Measurements from ENCODE around the gene AGBL1. TPM values are rescaled to one million over a fixed set of nuclear protein-coding genes. Genes with fewer than 3 reads are reported as not detected.

Gene AGBL1
- total and polyA plus RNA-seq, 4 donors = not detected

- H3K36me3 ChIP-seq (ENCODE audit: control insufficient read depth in 4 of 4, insufficient read depth in 3 of 4, low read depth in 1 of 4, low read length in 3 of 4) = no peaks in the 10 kb centered on the region
- WGBS = 73% methylated on average over 11 of the region's 11 CpGs
- H3K27me3 ChIP-seq (ENCODE audit: control insufficient read depth in 4 of 4, insufficient read depth in 4 of 4, low read length in 3 of 4) = peaks cover 0 to 5% (median 0%) of the 10 kb centered on the region in 4 donors
- no peaks in the 10 kb centered on the region for H3K4me1 ChIP-seq (ENCODE audit: control insufficient read depth in 4 of 4, insufficient read depth in 4 of 4, low read length in 3 of 4)
- no peak overlapping the region for H3K4me3 ChIP-seq (ENCODE audit: low read depth in 1 of 3, low read length in 3 of 3)
- H3K9ac ChIP-seq (ENCODE audit: low read depth in 1 of 2, low read length in 2 of 2) = no peak overlapping the region
- H3K27ac ChIP-seq (ENCODE audit: low read depth in 1 of 2, low read length in 2 of 2) = no peak overlapping the region
- TF ChIP-seq REST (IDR thresholded peaks at IDR 0.05) = no peak
- TF ChIP-seq RAD21 (IDR thresholded peaks at IDR 0.05) = no peak
- TF ChIP-seq HNF4G (IDR thresholded peaks at IDR 0.05) = no peak
- no peak for TF ChIP-seq SP1 (IDR thresholded peaks at IDR 0.05)
- TF ChIP-seq TAF1 (conservative IDR thresholded peaks at IDR 0.05) = no peak
- no peak for TF ChIP-seq CTCF (IDR thresholded peaks at IDR 0.05; ENCODE audit: low read depth, low read length, missing input control)
- TF ChIP-seq YY1 (IDR thresholded peaks at IDR 0.05) = no peak
- no peak for TF ChIP-seq GABPA (IDR thresholded peaks at IDR 0.05 in 1 of 2, conservative IDR thresholded peaks at IDR 0.05 in 1 of 2)
- DNase-seq (ENCODE audit: low spot score) = no peak
- no peaks in the 10 kb centered on the region for H3K9me3 ChIP-seq (ENCODE audit: control insufficient read depth in 4 of 4, low read length in 3 of 4)
Measured at GRCh38 chr15:86571873-86572272, 492.2 kb downstream of the AGBL1 start.

GRCh38 chr15:86572368-86572841 lies 492.7 kb downstream of the AGBL1 start:
- no peak for TF ChIP-seq REST (IDR thresholded peaks at IDR 0.05)
- TF ChIP-seq EGR1 (IDR thresholded peaks at IDR 0.05; ENCODE audit: low read depth in 2 of 2) = no peak
- TF ChIP-seq, protein P1, sequence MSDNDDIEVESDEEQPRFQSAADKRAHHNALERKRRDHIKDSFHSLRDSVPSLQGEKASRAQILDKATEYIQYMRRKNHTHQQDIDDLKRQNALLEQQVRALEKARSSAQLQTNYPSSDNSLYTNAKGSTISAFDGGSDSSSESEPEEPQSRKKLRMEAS (IDR thresholded peaks at IDR 0.05) = no peak
- no peak for TF ChIP-seq ATF3 (IDR thresholded peaks at IDR 0.05)
- no peak for TF ChIP-seq FOXA1 (IDR thresholded peaks at IDR 0.05)
- TF ChIP-seq RXRA (IDR thresholded peaks at IDR 0.05) = no peak
- TF ChIP-seq HNF4A (conservative IDR thresholded peaks at IDR 0.05) = no peak
- no peak for TF ChIP-seq HNF4G (IDR thresholded peaks at IDR 0.05)
- TF ChIP-seq RAD21 (IDR thresholded peaks at IDR 0.05) = no peak
- no peak for TF ChIP-seq JUND (IDR thresholded peaks at IDR 0.05)
- TF ChIP-seq GABPA (IDR thresholded peaks at IDR 0.05 in 1 of 2, conservative IDR thresholded peaks at IDR 0.05 in 1 of 2) = no peak
- TF ChIP-seq TAF1 (conservative IDR thresholded peaks at IDR 0.05) = no peak
- no peak for TF ChIP-seq FOXA2 (IDR thresholded peaks at IDR 0.05)
- TF ChIP-seq NR2F2 (IDR thresholded peaks at IDR 0.05) = no peak
- no peak for TF ChIP-seq CTCF (IDR thresholded peaks at IDR 0.05; ENCODE audit: low read depth, low read length, missing input control)
- TF ChIP-seq YY1 (IDR thresholded peaks at IDR 0.05) = no peak
- DNase-seq (ENCODE audit: low spot score) = no peak
- no peak overlapping the region for H3K4me3 ChIP-seq (ENCODE audit: low read depth in 1 of 3, low read length in 3 of 3)
- H3K9ac ChIP-seq (ENCODE audit: low read depth in 1 of 2, low read length in 2 of 2) = no peak overlapping the region
- no peak overlapping the region for H3K27ac ChIP-seq (ENCODE audit: low read depth in 1 of 2, low read length in 2 of 2)
- peaks cover 0 to 5% (median 0%) of the 10 kb centered on the region in 4 donors for H3K27me3 ChIP-seq (ENCODE audit: control insufficient read depth in 4 of 4, insufficient read depth in 4 of 4, low read length in 3 of 4)
- no peaks in the 10 kb centered on the region for H3K4me1 ChIP-seq (ENCODE audit: control insufficient read depth in 4 of 4, insufficient read depth in 4 of 4, low read length in 3 of 4)
- no peaks in the 10 kb centered on the region for H3K36me3 ChIP-seq (ENCODE audit: control insufficient read depth in 4 of 4, insufficient read depth in 3 of 4, low read depth in 1 of 4, low read length in 3 of 4)
- H3K9me3 ChIP-seq (ENCODE audit: control insufficient read depth in 4 of 4, low read length in 3 of 4) = no peaks in the 10 kb centered on the region
- WGBS = 76% methylated on average over 21 of the region's 21 CpGs
